RWPE1 (cell line): ENCODE data around the gene ZNF699.

Source experiments
- CTCF ChIA-PET: fragments of 350-600 bp; sonication (Branson Sonifier 250); formaldehyde crosslinking; extraction: SDS; loops from one replicate; lab custom pipeline; 2021; lab: Yijun Ruan, JAX
- POLR2A ChIA-PET: fragments of 400-600 bp; formaldehyde crosslinking; extraction: SDS; loops from one replicate; lab custom pipeline; 2020; ENCODE audit warnings: antibody characterized with exemption; ENCODE audit not compliant: low non-redundant PET; lab: Yijun Ruan, JAX
- DNase-seq: peaks from one replicate; pipeline ENCODE4 v3.0.0; 2012; ENCODE audit warnings: low spot score
- H3K27ac ChIP-seq: fragments of 450-650 bp; 2 replicates; pipeline ENCODE4 v1.5.1; 2017
- CTCF ChIP-seq: fragments of 450-650 bp; conservative IDR thresholded peaks from 2 replicates; pipeline ENCODE4 v1.5.1; 2017; ENCODE audit warnings: low read depth, mild to moderate bottlenecking

The ZNF699 gene

GRCh38 chr19:9309139-9309973, at the start of gene ZNF699:
Gene ZNF699, minus strand, starts transcription at chr19:9309838. Its CDS starts 4,719 bp downstream, at chr19:9305119.
- CTCF ChIA-PET: no interaction called here
- DNase-seq: peak; percentile 94
- TF ChIP-seq CTCF: no peak
- POLR2A ChIA-PET: interaction anchor here (0.6 kb wide), 1 partner anchor 992 kb away, joined by 7 read pairs; no protein-coding TSS in a partner anchor
- H3K27ac ChIP-seq: peak within 1 kb of the TSS; percentile 96

GRCh38 chr19:9354651-9355050, 45.0 kb upstream of the ZNF699 start:
- no peak for TF ChIP-seq CTCF
- DNase-seq: no peak
- H3K27ac ChIP-seq: no peak overlapping the region
- POLR2A ChIA-PET: no interaction called here
- CTCF ChIA-PET: no interaction called here

- H3K27ac ChIP-seq: no peak overlapping the region
- no peak for TF ChIP-seq CTCF
- DNase-seq: no peak
- ChIA-PET POLR2A (no interaction called here), CTCF (interaction anchor here (0.6 kb wide), 2 partner anchors 11 to 105 kb away, joined by 4 to 10 read pairs; no protein-coding TSS in a partner anchor)
Measured at GRCh38 chr19:9353011-9353410, 43.4 kb upstream of the ZNF699 start.

- ChIA-PET POLR2A (no interaction called here), CTCF (interaction anchor here (0.6 kb wide), 1 partner anchor 56 kb away, joined by 6 read pairs; no protein-coding TSS in a partner anchor)
- no peak for DNase-seq
- no peak overlapping the region for H3K27ac ChIP-seq
- no peak for TF ChIP-seq CTCF
Measured at GRCh38 chr19:9352505-9352904, 42.9 kb upstream of the ZNF699 start.

GRCh38 chr19:9348671-9349070, 39.0 kb upstream of the ZNF699 start:
- ChIA-PET POLR2A (no interaction called here), CTCF (interaction anchor here (0.6 kb wide), 1 partner anchor 525 kb away, joined by 3 read pairs; no protein-coding TSS in a partner anchor)
- no peak overlapping the region for H3K27ac ChIP-seq
- no peak for DNase-seq
- no peak for TF ChIP-seq CTCF

GRCh38 chr19:9348253-9348652, 38.6 kb upstream of the ZNF699 start:
- CTCF ChIA-PET: no interaction called here
- TF ChIP-seq CTCF: no peak
- POLR2A ChIA-PET: no interaction called here

More at GRCh38 chr19:9348253-9348652, 38.6 kb upstream of the ZNF699 start:
- DNase-seq: no peak
- no peak overlapping the region for H3K27ac ChIP-seq
